Measurements from ENCODE around the gene GAGE12D. TPM values are rescaled to one million over a fixed set of nuclear protein-coding genes. Genes with fewer than 3 reads are reported as not detected.
"Not testable (repeated sequence)": the region's sequence is repeated elsewhere in the genome, so short reads cannot be mapped to it uniquely, and the experiment has no call there.

GAGE12D gene, protein sequence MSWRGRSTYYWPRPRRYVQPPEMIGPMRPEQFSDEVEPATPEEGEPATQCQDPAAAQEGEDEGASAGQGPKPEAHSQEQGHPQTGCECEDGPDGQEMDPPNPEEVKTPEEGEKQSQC
- not detected for total RNA-seq

DNA sequence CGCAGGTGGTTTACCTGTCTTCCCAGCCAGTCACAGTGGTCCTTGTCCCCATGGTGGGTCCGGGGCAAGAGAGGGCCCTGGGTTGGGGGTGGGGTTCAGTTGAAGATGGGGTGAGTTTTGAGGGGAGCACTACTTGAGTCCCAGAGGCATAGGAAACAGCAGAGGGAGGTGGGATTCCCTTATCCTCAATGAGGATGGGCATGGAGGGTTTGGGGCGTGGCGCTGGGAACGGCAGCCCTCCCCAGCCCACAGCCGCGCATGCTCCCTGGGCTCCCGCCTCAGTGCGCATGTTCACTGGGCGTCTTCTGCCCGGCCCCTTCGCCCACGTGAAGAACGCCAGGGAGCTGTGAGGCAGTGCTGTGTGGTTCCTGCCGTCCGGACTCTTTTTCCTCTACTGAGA lies at the start of gene GAGE12D:
Gene GAGE12D, plus strand, starts transcription at position 301 of the 400 bp plus-strand sequence. CDS start 1,155 bp downstream, outside the sequence.
- H3K27me3 ChIP-seq; H3K4me3 ChIP-seq; H3K36me3 ChIP-seq; H3K27ac ChIP-seq; H3K4me1 ChIP-seq; DNase-seq; H3K9me3 ChIP-seq; intact Hi-C loops (cut with DNase I): not testable (repeated sequence)
- WGBS, 2 donors, result no CpG with 5 or more reads among the region's 16 CpGs

DNA sequence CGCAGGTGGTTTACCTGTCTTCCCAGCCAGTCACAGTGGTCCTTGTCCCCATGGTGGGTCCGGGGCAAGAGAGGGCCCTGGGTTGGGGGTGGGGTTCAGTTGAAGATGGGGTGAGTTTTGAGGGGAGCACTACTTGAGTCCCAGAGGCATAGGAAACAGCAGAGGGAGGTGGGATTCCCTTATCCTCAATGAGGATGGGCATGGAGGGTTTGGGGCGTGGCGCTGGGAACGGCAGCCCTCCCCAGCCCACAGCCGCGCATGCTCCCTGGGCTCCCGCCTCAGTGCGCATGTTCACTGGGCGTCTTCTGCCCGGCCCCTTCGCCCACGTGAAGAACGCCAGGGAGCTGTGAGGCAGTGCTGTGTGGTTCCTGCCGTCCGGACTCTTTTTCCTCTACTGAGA lies 9.7 kb upstream of the GAGE12D start, which contains the start of gene GAGE12C:
Gene GAGE12C, plus strand, starts transcription at position 301 of the 400 bp plus-strand sequence. CDS start 1,155 bp downstream, outside the sequence.
- H3K9me3 ChIP-seq; H3K27me3 ChIP-seq; H3K36me3 ChIP-seq; intact Hi-C loops (cut with DNase I); H3K4me3 ChIP-seq; H3K4me1 ChIP-seq; DNase-seq; H3K27ac ChIP-seq: not testable (repeated sequence)
- no CpG with 5 or more reads among the region's 16 CpGs for WGBS, 2 donors

DNA sequence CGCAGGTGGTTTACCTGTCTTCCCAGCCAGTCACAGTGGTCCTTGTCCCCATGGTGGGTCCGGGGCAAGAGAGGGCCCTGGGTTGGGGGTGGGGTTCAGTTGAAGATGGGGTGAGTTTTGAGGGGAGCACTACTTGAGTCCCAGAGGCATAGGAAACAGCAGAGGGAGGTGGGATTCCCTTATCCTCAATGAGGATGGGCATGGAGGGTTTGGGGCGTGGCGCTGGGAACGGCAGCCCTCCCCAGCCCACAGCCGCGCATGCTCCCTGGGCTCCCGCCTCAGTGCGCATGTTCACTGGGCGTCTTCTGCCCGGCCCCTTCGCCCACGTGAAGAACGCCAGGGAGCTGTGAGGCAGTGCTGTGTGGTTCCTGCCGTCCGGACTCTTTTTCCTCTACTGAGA lies 9.5 kb downstream of the GAGE12D start, which contains the start of gene GAGE12E:
Gene GAGE12E, plus strand, starts transcription at position 301 of the 400 bp plus-strand sequence. CDS start 1,155 bp downstream, outside the sequence.
- no CpG with 5 or more reads among the region's 16 CpGs for WGBS, 2 donors
- DNase-seq; H3K9me3 ChIP-seq; intact Hi-C loops (cut with DNase I); H3K4me1 ChIP-seq; H3K27ac ChIP-seq; H3K36me3 ChIP-seq; H3K4me3 ChIP-seq; H3K27me3 ChIP-seq: not testable (repeated sequence)

DNA sequence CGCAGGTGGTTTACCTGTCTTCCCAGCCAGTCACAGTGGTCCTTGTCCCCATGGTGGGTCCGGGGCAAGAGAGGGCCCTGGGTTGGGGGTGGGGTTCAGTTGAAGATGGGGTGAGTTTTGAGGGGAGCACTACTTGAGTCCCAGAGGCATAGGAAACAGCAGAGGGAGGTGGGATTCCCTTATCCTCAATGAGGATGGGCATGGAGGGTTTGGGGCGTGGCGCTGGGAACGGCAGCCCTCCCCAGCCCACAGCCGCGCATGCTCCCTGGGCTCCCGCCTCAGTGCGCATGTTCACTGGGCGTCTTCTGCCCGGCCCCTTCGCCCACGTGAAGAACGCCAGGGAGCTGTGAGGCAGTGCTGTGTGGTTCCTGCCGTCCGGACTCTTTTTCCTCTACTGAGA lies 19.0 kb downstream of the GAGE12D start, which contains the start of gene GAGE12F:
Gene GAGE12F, plus strand, starts transcription at position 301 of the 400 bp plus-strand sequence. CDS start 1,155 bp downstream, outside the sequence.
- intact Hi-C loops (cut with DNase I); DNase-seq; H3K4me1 ChIP-seq; H3K9me3 ChIP-seq; H3K4me3 ChIP-seq; H3K27me3 ChIP-seq; H3K27ac ChIP-seq; H3K36me3 ChIP-seq: not testable (repeated sequence)
- no CpG with 5 or more reads among the region's 16 CpGs for WGBS, 2 donors

DNA sequence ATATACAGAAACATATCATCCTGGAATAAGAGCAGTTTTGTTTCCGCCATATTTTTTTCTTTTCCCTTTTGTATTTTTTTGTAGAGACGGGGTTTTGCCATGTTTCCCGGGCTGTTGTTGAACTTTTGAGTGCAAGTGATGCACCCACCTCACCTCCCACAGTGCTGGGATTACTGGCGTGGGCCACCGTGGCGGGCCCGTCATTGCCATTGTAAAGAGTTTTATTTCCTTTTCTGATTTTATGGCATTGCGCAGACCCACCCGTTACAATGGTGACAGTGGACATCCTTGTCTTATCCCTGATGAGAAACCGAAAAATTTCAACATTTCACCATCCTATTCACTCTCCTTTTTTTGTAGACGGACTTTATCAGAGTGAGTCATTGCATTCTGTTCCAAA lies 27.2 kb downstream of the GAGE12D start:
- H3K27me3 ChIP-seq; H3K4me1 ChIP-seq; H3K4me3 ChIP-seq; H3K9me3 ChIP-seq; intact Hi-C loops (cut with DNase I); H3K36me3 ChIP-seq; DNase-seq; H3K27ac ChIP-seq: not testable (repeated sequence)
- WGBS, 2 donors, result no CpG with 5 or more reads among the region's 11 CpGs

DNA sequence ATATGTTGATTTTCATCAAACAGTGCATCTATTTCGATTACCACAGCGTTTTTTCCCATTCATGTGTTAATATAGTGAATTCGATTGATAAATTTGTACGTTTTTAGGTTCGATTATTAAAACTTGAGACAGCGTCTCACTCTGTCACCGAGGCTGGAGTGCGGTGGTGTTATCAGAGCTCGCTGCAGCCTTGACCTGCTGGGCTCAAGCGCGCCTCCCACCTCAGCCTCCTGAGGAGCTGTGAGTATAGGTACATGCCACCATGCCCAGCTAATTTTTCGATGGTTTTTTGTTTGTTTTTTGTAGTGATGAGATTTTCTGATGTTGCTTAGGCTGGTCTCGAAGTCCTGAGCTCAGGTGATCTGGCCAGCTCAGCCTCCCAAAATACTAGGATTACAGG lies 27.6 kb downstream of the GAGE12D start:
- H3K4me1 ChIP-seq; H3K27ac ChIP-seq; intact Hi-C loops (cut with DNase I); DNase-seq; H3K27me3 ChIP-seq; H3K36me3 ChIP-seq; H3K9me3 ChIP-seq; H3K4me3 ChIP-seq: not testable (repeated sequence)
- WGBS, 2 donors, result 91% methylated on average over 8 of the region's 13 CpGs; no CpG with 5 or more reads in 1 of the 2 donors

DNA sequence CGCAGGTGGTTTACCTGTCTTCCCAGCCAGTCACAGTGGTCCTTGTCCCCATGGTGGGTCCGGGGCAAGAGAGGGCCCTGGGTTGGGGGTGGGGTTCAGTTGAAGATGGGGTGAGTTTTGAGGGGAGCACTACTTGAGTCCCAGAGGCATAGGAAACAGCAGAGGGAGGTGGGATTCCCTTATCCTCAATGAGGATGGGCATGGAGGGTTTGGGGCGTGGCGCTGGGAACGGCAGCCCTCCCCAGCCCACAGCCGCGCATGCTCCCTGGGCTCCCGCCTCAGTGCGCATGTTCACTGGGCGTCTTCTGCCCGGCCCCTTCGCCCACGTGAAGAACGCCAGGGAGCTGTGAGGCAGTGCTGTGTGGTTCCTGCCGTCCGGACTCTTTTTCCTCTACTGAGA lies 28.6 kb downstream of the GAGE12D start, which contains the start of gene GAGE12G:
Gene GAGE12G, plus strand, starts transcription at position 301 of the 400 bp plus-strand sequence. CDS start 1,155 bp downstream, outside the sequence.
- WGBS, 2 donors, result no CpG with 5 or more reads among the region's 16 CpGs

DNA sequence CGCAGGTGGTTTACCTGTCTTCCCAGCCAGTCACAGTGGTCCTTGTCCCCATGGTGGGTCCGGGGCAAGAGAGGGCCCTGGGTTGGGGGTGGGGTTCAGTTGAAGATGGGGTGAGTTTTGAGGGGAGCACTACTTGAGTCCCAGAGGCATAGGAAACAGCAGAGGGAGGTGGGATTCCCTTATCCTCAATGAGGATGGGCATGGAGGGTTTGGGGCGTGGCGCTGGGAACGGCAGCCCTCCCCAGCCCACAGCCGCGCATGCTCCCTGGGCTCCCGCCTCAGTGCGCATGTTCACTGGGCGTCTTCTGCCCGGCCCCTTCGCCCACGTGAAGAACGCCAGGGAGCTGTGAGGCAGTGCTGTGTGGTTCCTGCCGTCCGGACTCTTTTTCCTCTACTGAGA lies 38.1 kb downstream of the GAGE12D start, which contains the start of gene GAGE12H:
Gene GAGE12H, plus strand, starts transcription at position 301 of the 400 bp plus-strand sequence. CDS start 1,155 bp downstream, outside the sequence.
- WGBS, 2 donors, result no CpG with 5 or more reads among the region's 16 CpGs
- H3K36me3 ChIP-seq; DNase-seq; H3K9me3 ChIP-seq; H3K27ac ChIP-seq; H3K4me3 ChIP-seq; intact Hi-C loops (cut with DNase I); H3K27me3 ChIP-seq; H3K4me1 ChIP-seq: not testable (repeated sequence)

More for the DNA sequence above, 28.6 kb downstream of the GAGE12D start, which contains the start of gene GAGE12G:
- DNase-seq; H3K27ac ChIP-seq; H3K27me3 ChIP-seq; H3K4me1 ChIP-seq; intact Hi-C loops (cut with DNase I); H3K9me3 ChIP-seq; H3K4me3 ChIP-seq; H3K36me3 ChIP-seq: not testable (repeated sequence)

DNA sequence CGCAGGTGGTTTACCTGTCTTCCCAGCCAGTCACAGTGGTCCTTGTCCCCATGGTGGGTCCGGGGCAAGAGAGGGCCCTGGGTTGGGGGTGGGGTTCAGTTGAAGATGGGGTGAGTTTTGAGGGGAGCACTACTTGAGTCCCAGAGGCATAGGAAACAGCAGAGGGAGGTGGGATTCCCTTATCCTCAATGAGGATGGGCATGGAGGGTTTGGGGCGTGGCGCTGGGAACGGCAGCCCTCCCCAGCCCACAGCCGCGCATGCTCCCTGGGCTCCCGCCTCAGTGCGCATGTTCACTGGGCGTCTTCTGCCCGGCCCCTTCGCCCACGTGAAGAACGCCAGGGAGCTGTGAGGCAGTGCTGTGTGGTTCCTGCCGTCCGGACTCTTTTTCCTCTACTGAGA lies 47.7 kb downstream of the GAGE12D start, which contains the start of gene GAGE2A:
Gene GAGE2A, plus strand, starts transcription at position 301 of the 400 bp plus-strand sequence. CDS start 1,155 bp downstream, outside the sequence.
- H3K27me3 ChIP-seq; H3K27ac ChIP-seq; intact Hi-C loops (cut with DNase I); DNase-seq; H3K36me3 ChIP-seq; H3K4me3 ChIP-seq; H3K9me3 ChIP-seq; H3K4me1 ChIP-seq: not testable (repeated sequence)
- no CpG with 5 or more reads among the region's 16 CpGs for whole genome bisulfite sequencing, 2 donors

DNA sequence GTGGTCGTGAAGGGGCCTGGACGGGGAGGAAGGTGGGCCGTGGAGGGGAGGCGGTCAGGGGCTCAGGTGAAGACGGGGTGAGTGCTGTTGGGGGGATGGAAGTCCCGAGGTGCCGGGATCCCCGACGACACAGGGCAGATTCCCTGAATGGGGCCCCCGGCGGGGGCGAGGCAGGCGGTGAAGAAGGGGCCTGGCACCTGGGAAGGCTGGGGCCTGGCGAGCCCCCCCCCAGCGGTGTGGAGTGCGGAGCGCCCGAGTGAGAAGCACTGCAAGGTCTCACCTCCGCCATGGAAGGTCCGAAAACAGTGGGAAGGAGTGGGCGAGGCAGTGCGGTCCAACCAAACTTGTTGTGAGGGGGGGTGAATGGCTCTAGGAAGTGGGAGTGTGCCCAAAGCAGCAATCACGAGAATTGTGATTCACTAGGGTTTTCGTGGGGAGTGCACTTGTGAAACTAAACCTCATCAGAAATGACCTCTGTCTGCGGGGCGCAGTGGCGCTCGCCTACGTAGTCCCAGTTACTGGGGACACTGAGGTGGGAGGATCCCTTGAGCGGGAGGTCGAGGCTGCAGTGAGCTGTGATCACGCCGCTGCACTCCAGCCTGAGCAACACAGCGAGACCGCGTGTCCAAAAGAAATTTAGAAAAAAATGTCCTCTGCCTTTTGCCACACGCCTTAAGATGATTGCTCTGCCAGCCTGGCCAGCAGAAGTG lies 48.4 kb downstream of the GAGE12D start:
- H3K4me1 ChIP-seq; H3K4me3 ChIP-seq; H3K9me3 ChIP-seq; DNase-seq; H3K36me3 ChIP-seq; H3K27ac ChIP-seq; H3K27me3 ChIP-seq; intact Hi-C loops (cut with DNase I): not testable (repeated sequence)
- 91 to 92% methylated on average over 13 to 25 of the region's 37 CpGs for WGBS, 2 donors

DNA sequence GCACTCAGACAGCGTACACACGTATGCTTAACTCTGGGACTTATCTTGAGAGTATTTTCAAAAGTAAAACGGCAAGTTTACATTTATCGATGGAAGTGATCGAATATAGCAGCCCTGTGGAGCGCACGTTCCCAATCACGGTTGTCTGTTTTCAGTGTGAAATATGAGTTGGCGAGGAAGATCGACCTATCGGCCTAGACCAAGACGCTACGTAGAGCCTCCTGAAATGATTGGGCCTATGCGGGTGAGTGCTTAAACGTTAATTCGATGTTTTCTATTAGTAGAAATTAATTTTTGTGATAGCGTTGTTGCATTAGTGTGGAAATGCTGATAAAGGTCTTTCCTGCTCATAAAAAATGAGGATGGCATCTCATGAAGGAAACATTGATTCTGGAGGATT lies 49.0 kb downstream of the GAGE12D start:
- H3K4me1 ChIP-seq; DNase-seq; H3K9me3 ChIP-seq; H3K27me3 ChIP-seq; intact Hi-C loops (cut with DNase I); H3K4me3 ChIP-seq; H3K27ac ChIP-seq; H3K36me3 ChIP-seq: not testable (repeated sequence)
- 89 to 92% methylated on average over 13 to 15 of the region's 17 CpGs for WGBS, 2 donors

Data from esophagus squamous epithelium (tissue), 5 donors.